Activated T-cell treated with anti-CD3 and anti-CD28 coated beads, Interleukin-2, amount 50 U/mL, for 72 hours (primary cell): ENCODE data around the gene PRM1. TPM values are rescaled to one million over a fixed set of nuclear protein-coding genes. Genes with fewer than 3 reads are reported as not detected.

ENCODE experiments used
- ATAC-seq, 2 donors: fragments of 150-1000 bp; cut with Tn5 transposase; replicated peaks in 1 of 2; 2 replicates each; pipeline ENCODE4 v1.10.0; 2021; ENCODE audit warnings: moderate library complexity in 2 of 2, mild to moderate bottlenecking in 1 of 2
- DNase-seq, 2 donors: peaks; one replicate each; pipeline ENCODE4 v3.0.0; 2021 to 2022; ENCODE audit warnings: mixed read lengths in 1 of 2
- H3K27ac Mint-ChIP-seq: one replicate; pipeline ENCODE4 v1.8.0; 2022; ENCODE audit warnings: mild to moderate bottlenecking, moderate library complexity, mixed read lengths
- H3K27me3 Mint-ChIP-seq: one replicate; pipeline ENCODE4 v1.8.0; 2022; ENCODE audit warnings: low read depth, mixed read lengths
- H3K36me3 Mint-ChIP-seq, 2 donors: one replicate each; pipeline ENCODE4 v1.8.0; 2022; ENCODE audit warnings: mixed read lengths in 2 of 2, mild to moderate bottlenecking in 1 of 2; ENCODE audit not compliant: insufficient read depth in 2 of 2
- H3K4me1 Mint-ChIP-seq: one replicate; pipeline ENCODE4 v1.8.0; 2022; ENCODE audit warnings: low read depth, mixed read lengths
- H3K4me3 Mint-ChIP-seq, 2 donors: one replicate each; pipeline ENCODE4 v1.8.0; 2022; ENCODE audit warnings: mild to moderate bottlenecking in 2 of 2, mixed read lengths in 2 of 2, moderate library complexity in 2 of 2
- H3K9me3 Mint-ChIP-seq, 2 donors: one replicate each; pipeline ENCODE4 v1.8.0; 2022; ENCODE audit warnings: mixed read lengths in 2 of 2
- total RNA-seq, 2 donors: library from RNA; stranded (reverse); gene quantifications; one replicate each; pipeline ENCODE4 v1.2.3, GENCODE V29; 2022

The PRM1 gene
- total RNA-seq, 2 donors from 2014 or later, result not detected

- Mint-ChIP-seq H3K27me3 (no peaks in the 10 kb centered on the region), H3K36me3 (no peaks in the 10 kb centered on the region), H3K4me3 (peak overlapping the region; percentile 81 to 82), H3K27ac (peak overlapping the region; percentile 99), H3K4me1 (peaks cover 94% of the 10 kb centered on the region), H3K9me3 (no peaks in the 10 kb centered on the region)
- peak; percentile 87 to 88 for ATAC-seq
- DNase-seq, result peak; percentile 95 to 97
Measured at GRCh38 chr16:11232852-11233726, 48.0 kb downstream of the PRM1 start.

DNA sequence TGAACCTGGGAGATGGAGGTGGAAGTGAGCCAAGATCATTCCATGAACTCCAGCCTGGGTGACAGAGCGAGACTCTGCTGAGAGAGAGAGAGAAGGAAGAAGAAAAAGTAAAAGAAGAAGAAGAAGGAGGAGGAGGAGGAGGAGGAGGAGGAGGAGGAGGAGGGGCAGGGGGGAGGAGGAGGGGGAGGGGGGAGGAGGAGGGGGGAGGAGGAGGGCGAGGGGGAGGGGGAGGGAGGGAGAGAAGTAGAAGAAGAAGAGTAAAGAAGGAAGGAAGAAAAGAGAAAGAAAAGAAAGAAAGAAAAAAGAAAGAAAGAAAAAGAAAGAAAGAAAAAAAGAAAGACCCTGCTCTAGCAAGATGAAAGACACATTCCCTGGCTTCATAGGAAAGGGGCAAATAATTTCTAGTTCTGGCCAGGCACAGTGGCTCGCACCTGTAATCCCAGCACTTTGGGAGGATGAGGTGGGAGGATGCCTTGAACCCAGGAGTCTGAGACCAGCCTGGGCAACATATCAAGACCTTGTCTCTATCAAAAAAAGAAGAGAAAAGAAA is 48.8 kb downstream of the PRM1 start:
- H3K27me3 Mint-ChIP-seq, result no peaks in the 10 kb centered on the region
- peak overlapping the region; percentile 99 for H3K27ac Mint-ChIP-seq
- no peak for ATAC-seq
- H3K9me3 Mint-ChIP-seq, result no peaks in the 10 kb centered on the region
- no peaks in the 10 kb centered on the region for H3K36me3 Mint-ChIP-seq
- peak overlapping the region; percentile 81 to 82 for H3K4me3 Mint-ChIP-seq
- DNase-seq, result no peak
- peaks cover 90% of the 10 kb centered on the region for H3K4me1 Mint-ChIP-seq

GRCh38 chr16:11231367-11231970 is 49.7 kb downstream of the PRM1 start:
- no peaks in the 10 kb centered on the region for H3K27me3 Mint-ChIP-seq
- H3K27ac Mint-ChIP-seq, result peak overlapping the region; percentile 99
- DNase-seq (no peak), ATAC-seq (no peak)
- no peaks in the 10 kb centered on the region for H3K36me3 Mint-ChIP-seq
- peak overlapping the region; percentile 81 to 82 for H3K4me3 Mint-ChIP-seq
- H3K4me1 Mint-ChIP-seq, result peaks cover 86% of the 10 kb centered on the region
- no peaks in the 10 kb centered on the region for H3K9me3 Mint-ChIP-seq

Other genes with a start within 250 kb of the PRM1 start
- 100 to 1,000 TPM in 1 of 2 donors, 10 to 100 TPM in 1; 93.7 to 126 TPM for gene SOCS1, start 25.1 kb downstream of the PRM1 start, total RNA-seq
- gene TNP2, start 12.0 kb downstream of the PRM1 start, total RNA-seq, result not detected
- gene PRM3, start 7.7 kb downstream of the PRM1 start, total RNA-seq, result not detected
- gene PRM2, start 4.8 kb downstream of the PRM1 start, total RNA-seq, result not detected
- gene RMI2, start 64.1 kb upstream of the PRM1 start, total RNA-seq, result 100 to 1,000 TPM; 105 to 119 TPM